H1 (cell line): Measurements from ENCODE around the gene SLC26A9. TPM values are rescaled to one million over a fixed set of nuclear protein-coding genes. Genes with fewer than 3 reads are reported as not detected.
A peak's percentile ranks its signal among the peaks of the same experiment; 100 is the strongest.

Experiments
- CTCF ChIA-PET: fragments of 300-600 bp; sonication (Branson Sonifier 250); formaldehyde crosslinking; loops from one replicate; lab custom pipeline; 2021; ENCODE audit not compliant: partially characterized antibody; lab: Charles Lee
- POLR2A ChIA-PET: fragments of 300-600 bp; sonication (Branson Sonifier 250); formaldehyde crosslinking; loops from one replicate; lab custom pipeline; 2021; ENCODE audit warnings: inconsistent platforms; ENCODE audit not compliant: partially characterized antibody; lab: Charles Lee
- DNase-seq, 2 experiments: peaks; one replicate each; pipeline versions ENCODE4 v3.0.0 to v3.0.0-alpha.2; 2010 to 2022; ENCODE audit warnings: low spot score in 2 of 2, low read depth in 1 of 2, mixed read lengths in 1 of 2
- FAIRE-seq: peaks from 2 replicates; lab custom pipeline; 2011; peaks lifted over from hg19 to GRCh38; lab: Jason Lieb, UNC
- H2AFZ ChIP-seq: 2 replicates; pipeline ENCODE4 v1.8.1; 2012; ENCODE audit warnings: low read length, inconsistent platforms
- H2AK5ac ChIP-seq: 2 replicates; pipeline ENCODE4 v1.6.1; 2013; ENCODE audit warnings: low read depth, low read length
- H2BK120ac ChIP-seq: replicated peaks from 2 replicates; pipeline ENCODE3; 2013; ENCODE audit warnings: low read depth, low read length, inconsistent platforms
- H2BK12ac ChIP-seq: 2 replicates; pipeline ENCODE4 v1.6.1; 2013; ENCODE audit warnings: low read depth, low read length
- H2BK15ac ChIP-seq: 2 replicates; pipeline ENCODE4 v1.6.1; 2013; ENCODE audit warnings: low read length
- H2BK20ac ChIP-seq: 2 replicates; pipeline ENCODE4 v1.6.1; 2013; ENCODE audit warnings: low read length
- H2BK5ac ChIP-seq: 2 replicates; pipeline ENCODE4 v1.6.1; 2013; ENCODE audit warnings: low read depth, low read length
- H3K14ac ChIP-seq: 2 replicates; pipeline ENCODE4 v1.6.1; 2013; ENCODE audit warnings: inconsistent platforms; ENCODE audit not compliant: insufficient read length
- H3K18ac ChIP-seq: 2 replicates; pipeline ENCODE4 v1.6.1; 2013; ENCODE audit warnings: low read length; ENCODE audit errors: extremely low read depth
- H3K23ac ChIP-seq: 2 replicates; pipeline ENCODE4 v1.6.1; 2013; ENCODE audit warnings: inconsistent platforms; ENCODE audit not compliant: insufficient read length
- H3K23me2 ChIP-seq: 2 replicates; pipeline ENCODE4 v1.6.1; 2013; ENCODE audit warnings: low read depth, low read length
- H3K27ac ChIP-seq: 2 replicates; pipeline ENCODE4 v1.6.1; 2011; ENCODE audit warnings: low read depth, low read length, inconsistent platforms
- H3K27me3 ChIP-seq, 4 experiments: replicated peaks in 1 of 4; 1 replicate in 1 of 4; 2 replicates in 3 of 4; pipeline versions ENCODE4 v1.6.1 to v1.8.1; 2011 to 2013; ENCODE audit warnings: low read length in 3 of 4, mild to moderate bottlenecking in 3 of 4, inconsistent platforms in 2 of 4, mixed read lengths in 2 of 4, moderate library complexity in 1 of 4; ENCODE audit not compliant: control insufficient read depth in 3 of 4, insufficient read depth in 3 of 4; ENCODE audit errors: extremely low read depth in 1 of 4
- H3K36me3 ChIP-seq, 4 experiments: 2 replicates each; pipeline versions ENCODE4 v1.6.1 to v1.8.1; 2011 to 2013; ENCODE audit warnings: mild to moderate bottlenecking in 4 of 4, low read length in 3 of 4, moderate library complexity in 2 of 4, control low read depth in 1 of 4, inconsistent platforms in 1 of 4; ENCODE audit not compliant: insufficient read depth in 4 of 4, control insufficient read depth in 2 of 4
- H3K4ac ChIP-seq: replicated peaks from 2 replicates; pipeline ENCODE3; 2013; ENCODE audit warnings: low read length, low read depth, mixed read lengths, inconsistent platforms; ENCODE audit not compliant: insufficient read length
- H3K4me1 ChIP-seq, 4 experiments: replicated peaks in 1 of 4; 1 replicate in 1 of 4; 2 replicates in 3 of 4; pipeline versions ENCODE4 v1.6.1 to v1.8.1; 2011 to 2013; ENCODE audit warnings: low read length in 3 of 4, inconsistent platforms in 2 of 4, mixed read lengths in 1 of 4; ENCODE audit not compliant: insufficient read depth in 4 of 4, control insufficient read depth in 3 of 4
- H3K4me2 ChIP-seq, 2 experiments: 2 replicates each; pipeline versions ENCODE4 v1.6.1 to v1.8.1; 2011 to 2013; ENCODE audit warnings: low read depth in 2 of 2, low read length in 2 of 2, control low read depth in 1 of 2, inconsistent platforms in 1 of 2, mild to moderate bottlenecking in 1 of 2; ENCODE audit not compliant: insufficient read depth in 1 of 2
- H3K4me3 ChIP-seq, 4 experiments: fragments of 200-600, 300-600 bp in 1 of 4; sonication (generic), shearing (Covaris generic), sonication (Bioruptor Twin) in 1 of 4; 2 replicates each; pipeline versions ENCODE4 v1.5.1 to v1.8.1; 2011 to 2016; ENCODE audit warnings: low read length in 4 of 4, low read depth in 3 of 4, control low read depth in 2 of 4, inconsistent platforms in 2 of 4, mild to moderate bottlenecking in 2 of 4, mixed read lengths in 1 of 4, moderate library complexity in 1 of 4; ENCODE audit not compliant: insufficient read depth in 2 of 4; ENCODE audit errors: extremely low read depth in 1 of 4
- H3K56ac ChIP-seq: replicated peaks from 2 replicates; pipeline ENCODE3; 2013; ENCODE audit warnings: low read depth, mild to moderate bottlenecking, mixed read lengths, low read length, inconsistent platforms; ENCODE audit not compliant: insufficient read length
- H3K79me1 ChIP-seq: 2 replicates; pipeline ENCODE4 v1.6.1; 2013; ENCODE audit warnings: low read depth, low read length, control low read depth
- H3K79me2 ChIP-seq, 2 experiments: 2 replicates each; pipeline versions ENCODE4 v1.6.1 to v1.8.1; 2012 to 2013; ENCODE audit warnings: low read length in 2 of 2, mild to moderate bottlenecking in 2 of 2, inconsistent platforms in 1 of 2; ENCODE audit not compliant: insufficient read depth in 2 of 2, control insufficient read depth in 1 of 2
- H3K9ac ChIP-seq, 4 experiments: replicated peaks in 1 of 4; 1 replicate in 1 of 4; 2 replicates in 3 of 4; pipeline versions ENCODE4 v1.6.1 to v1.8.1; 2011 to 2013; ENCODE audit warnings: low read depth in 3 of 4, low read length in 3 of 4, control low read depth in 2 of 4, mild to moderate bottlenecking in 2 of 4, moderate library complexity in 2 of 4, inconsistent platforms in 1 of 4; ENCODE audit errors: extremely low read depth in 1 of 4
- H3K9me3 ChIP-seq, 2 experiments: 2 replicates each; pipeline versions ENCODE4 v1.6.1 to v1.8.1; 2012 to 2013; ENCODE audit warnings: mild to moderate bottlenecking in 2 of 2, moderate library complexity in 2 of 2, control low read depth in 1 of 2, inconsistent platforms in 1 of 2, low read depth in 1 of 2, low read length in 1 of 2, mixed read lengths in 1 of 2; ENCODE audit not compliant: insufficient read depth in 2 of 2
- H4K20me1 ChIP-seq, 2 experiments: replicated peaks in 1 of 2; 2 replicates each; pipeline versions ENCODE3 to v1.8.1; 2011 to 2013; ENCODE audit warnings: inconsistent platforms in 2 of 2, low read length in 2 of 2, mild to moderate bottlenecking in 1 of 2; ENCODE audit not compliant: insufficient read depth in 2 of 2, control insufficient read depth in 1 of 2
- H4K5ac ChIP-seq: 2 replicates; pipeline ENCODE4 v1.6.1; 2013; ENCODE audit warnings: low read length, low read depth, mixed read lengths, inconsistent platforms; ENCODE audit not compliant: insufficient read length
- H4K8ac ChIP-seq: 2 replicates; pipeline ENCODE4 v1.8.0; 2013; ENCODE audit warnings: mild to moderate bottlenecking, moderate library complexity, low read length, inconsistent platforms; ENCODE audit not compliant: insufficient read depth; ENCODE audit errors: extremely low read depth
- H4K91ac ChIP-seq: replicated peaks from 2 replicates; pipeline ENCODE3; 2013; ENCODE audit warnings: low read length, mixed read lengths, inconsistent platforms; ENCODE audit not compliant: insufficient read length
- BACH1 ChIP-seq: IDR thresholded peaks from 2 replicates; pipeline ENCODE4 v1.6.1; 2012; ENCODE audit warnings: low read length, improper control_type of control experiment
- SAP30 ChIP-seq: fragments of 300-600 bp; sonication (generic); IDR thresholded peaks from 2 replicates; pipeline ENCODE4 v1.7.1; 2012; ENCODE audit warnings: low read length, moderate library complexity, mild to moderate bottlenecking, inconsistent platforms; ENCODE audit not compliant: insufficient read depth, insufficient replicate concordance
- SIX5 ChIP-seq: IDR thresholded peaks from 2 replicates; pipeline ENCODE4 v1.6.1; 2011; ENCODE audit warnings: mild to moderate bottlenecking, low read depth, low read length
- WGBS, 2 experiments: shearing (Covaris generic) in 1 of 2; methylation state at CpG; one replicate each; pipeline versions ENCODE4 v1.1.6 to v1.1.7; 2013 to 2015; ENCODE audit warnings: low lambda C conversion rate in 2 of 2, mixed read lengths in 2 of 2, inconsistent platforms in 1 of 2, low coverage in 1 of 2, missing lambda C conversion rate in 1 of 2; ENCODE audit not compliant: insufficient replicate concordance in 2 of 2, insufficient coverage in 1 of 2, insufficient read length in 1 of 2; ENCODE audit errors: extremely low coverage in 1 of 2, missing lambda C conversion rate in 1 of 2; 5-methylcytosine and 5-hydroxymethylcytosine counted together
- polyA plus RNA-seq, 7 experiments: library from polyadenylated mRNA; depleted of rRNA in 3 of 7; stranded (reverse) in 5 of 7; unstranded in 2 of 7; fragments of >200 nt in 5 of 7; fragments of 200-250 nt in 2 of 7; gene quantifications; 1 replicate in 5 of 7; 2 replicates in 1 of 7; 4 replicates in 1 of 7; pipeline versions ENCODE4 v1.2.1 to v1.2.3, GENCODE V29; 2011 to 2013; ENCODE audit warnings: missing spikeins in 2 of 7, mixed read lengths in 2 of 7
- total RNA-seq: library from RNA; stranded (reverse); fragmentation: NEBNext Ultra II Directional; extraction: Animal tissue kit (Norgen Biotek cat#: 25700); gene quantifications from 2 replicates; pipeline ENCODE4 v1.2.1, GENCODE V29; 2021

The SLC26A9 gene
- total and polyA plus RNA-seq, 2 of the 8 experiments (the other 6 are each of a cell fraction or from before 2014, with no cell fraction given) = not detected

- no peak overlapping the region for H3K9ac ChIP-seq
- H3K23ac ChIP-seq = no peak overlapping the region
- no peaks in the 10 kb centered on the region for H3K79me2 ChIP-seq
- no peak overlapping the region for H4K5ac ChIP-seq
- H3K27ac ChIP-seq = no peak overlapping the region
- H2BK20ac ChIP-seq = no peak overlapping the region
- H2BK12ac ChIP-seq = peak overlapping the region; percentile 2; the same call in 1 of the 2 replicates
- H3K4me3 ChIP-seq = no peak overlapping the region
- no peaks in the 10 kb centered on the region for H3K23me2 ChIP-seq
- H3K4ac ChIP-seq = no peak overlapping the region
- no peak overlapping the region for H2BK120ac ChIP-seq
- ChIA-PET POLR2A (no interaction called here), CTCF (interaction anchor here (1.0 to 14.5 kb wide), 5 partner anchors 7 to 113 kb away, joined by 3 to 394 read pairs (median 3); no protein-coding TSS in a partner anchor)
- H3K4me1 ChIP-seq = no peaks in the 10 kb centered on the region
- H3K56ac ChIP-seq = no peak overlapping the region
- FAIRE-seq = no peak
- no peaks in the 10 kb centered on the region for H3K9me3 ChIP-seq
- DNase-seq = no peak
- H3K18ac ChIP-seq = no peak overlapping the region
- WGBS, 2 experiments = 83% methylated on average over 9 of the region's 9 CpGs; no CpG with 5 or more reads in 1 of the 2 experiments
- H3K14ac ChIP-seq = no peak overlapping the region
- no peak overlapping the region for H4K91ac ChIP-seq
- H4K20me1 ChIP-seq = no peaks in the 10 kb centered on the region
- no peak overlapping the region for H4K8ac ChIP-seq
- no peaks in the 10 kb centered on the region for H3K36me3 ChIP-seq
- TF ChIP-seq BACH1 = no peak
- no peak for TF ChIP-seq SAP30
- no peak for TF ChIP-seq SIX5
- H2AK5ac ChIP-seq = no peak overlapping the region
- no peak overlapping the region for H2AFZ ChIP-seq
- no peak overlapping the region for H2BK15ac ChIP-seq
- H3K79me1 ChIP-seq = no peaks in the 10 kb centered on the region
- no peak overlapping the region for H3K4me2 ChIP-seq
- H2BK5ac ChIP-seq = no peak overlapping the region
- no peaks in the 10 kb centered on the region for H3K27me3 ChIP-seq
Observed at GRCh38 chr1:205925736-205926135, 17.5 kb downstream of the SLC26A9 start.
